DOHH2 (cell line): ENCODE measurements around the gene SH3BP5.

Source experiments
- EZH2phosphoT487 ChIP-seq: fragments of 200-600 bp; sonication (generic); IDR thresholded peaks from 2 replicates; pipeline ENCODE4 v1.6.1; 2017; ENCODE audit warnings: borderline replicate concordance, mild to moderate bottlenecking, antibody characterized with exemption, low read length, moderate library complexity, mixed read lengths
- TF ChIP-seq, protein P1 (sequence below): fragments of 200-600 bp; sonication (generic); IDR thresholded peaks from one replicate; pipeline ENCODE4 v1.5.1; 2014; ENCODE audit warnings: antibody characterized with exemption, mild to moderate bottlenecking, low read depth, low read length; ENCODE audit not compliant: poor library complexity, severe bottlenecking

DNA sequence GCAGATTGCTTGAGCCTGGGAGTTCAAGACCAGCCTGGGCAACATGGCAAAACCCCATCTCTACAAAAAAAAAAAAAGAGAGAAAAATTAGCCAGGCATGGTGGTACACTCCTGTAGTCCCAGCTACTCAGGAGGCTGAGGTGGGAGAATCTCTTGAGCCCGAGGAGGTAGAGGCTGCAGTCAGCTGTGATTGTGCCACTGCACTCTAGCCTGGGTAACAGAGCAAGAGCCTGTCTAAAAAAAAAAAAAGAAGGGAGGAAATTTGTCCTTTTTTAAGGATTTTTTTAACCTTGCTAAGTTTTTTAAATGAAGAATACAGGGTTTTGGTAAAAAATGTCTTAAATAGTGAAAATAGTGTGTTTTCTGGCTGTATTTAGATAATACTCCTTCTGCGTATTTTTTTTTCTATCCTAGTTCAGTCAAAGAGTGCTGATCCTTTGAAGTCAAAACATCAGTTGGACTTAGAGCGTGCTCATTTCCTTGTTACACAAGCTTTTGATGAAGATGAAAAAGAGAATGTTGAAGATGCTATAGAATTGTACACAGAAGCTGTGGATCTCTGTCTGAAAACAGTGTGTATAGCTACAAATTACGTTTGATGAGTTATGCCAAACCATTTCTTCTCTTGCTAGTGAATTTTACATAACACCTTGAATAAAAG lies 115.2 kb downstream of the SH3BP5 start:
- TF ChIP-seq, protein P1, sequence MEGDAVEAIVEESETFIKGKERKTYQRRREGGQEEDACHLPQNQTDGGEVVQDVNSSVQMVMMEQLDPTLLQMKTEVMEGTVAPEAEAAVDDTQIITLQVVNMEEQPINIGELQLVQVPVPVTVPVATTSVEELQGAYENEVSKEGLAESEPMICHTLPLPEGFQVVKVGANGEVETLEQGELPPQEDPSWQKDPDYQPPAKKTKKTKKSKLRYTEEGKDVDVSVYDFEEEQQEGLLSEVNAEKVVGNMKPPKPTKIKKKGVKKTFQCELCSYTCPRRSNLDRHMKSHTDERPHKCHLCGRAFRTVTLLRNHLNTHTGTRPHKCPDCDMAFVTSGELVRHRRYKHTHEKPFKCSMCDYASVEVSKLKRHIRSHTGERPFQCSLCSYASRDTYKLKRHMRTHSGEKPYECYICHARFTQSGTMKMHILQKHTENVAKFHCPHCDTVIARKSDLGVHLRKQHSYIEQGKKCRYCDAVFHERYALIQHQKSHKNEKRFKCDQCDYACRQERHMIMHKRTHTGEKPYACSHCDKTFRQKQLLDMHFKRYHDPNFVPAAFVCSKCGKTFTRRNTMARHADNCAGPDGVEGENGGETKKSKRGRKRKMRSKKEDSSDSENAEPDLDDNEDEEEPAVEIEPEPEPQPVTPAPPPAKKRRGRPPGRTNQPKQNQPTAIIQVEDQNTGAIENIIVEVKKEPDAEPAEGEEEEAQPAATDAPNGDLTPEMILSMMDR, result no peak
- TF ChIP-seq EZH2phosphoT487, result no peak
